Lung (tissue), 12 donors: Measurements from ENCODE around the gene ACTA2. TPM values are rescaled to one million over a fixed set of nuclear protein-coding genes. Genes with fewer than 3 reads are reported as not detected.
A peak's percentile ranks its signal among the peaks of the same experiment; 100 is the strongest.

Source experiments
- ATAC-seq: fragments of 200-7000 bp; cut with Tn5 transposase; one replicate; pipeline ENCODE4 v1.9.1; 2020; ENCODE audit warnings: moderate number of reproducible peaks; ENCODE audit not compliant: insufficient read depth, low FRiP score
- DNase-seq, 3 donors: peaks; one replicate each; pipeline ENCODE4 v3.0.0-alpha.2; 2013 to 2017
- H3K27ac ChIP-seq, 2 donors: one replicate each; pipeline ENCODE4 v1.5.1; 2013; ENCODE audit warnings: mild to moderate bottlenecking in 2 of 2, moderate library complexity in 2 of 2, control low read depth in 1 of 2, inconsistent platforms in 1 of 2, low read depth in 1 of 2, low read length in 1 of 2
- H3K27me3 ChIP-seq, 3 donors: one replicate each; pipeline ENCODE4 v1.5.1; 2013; ENCODE audit warnings: low read length in 2 of 3; ENCODE audit not compliant: control insufficient read depth in 3 of 3, insufficient read depth in 3 of 3
- H3K36me3 ChIP-seq, 4 donors: one replicate each; pipeline ENCODE4 v1.5.1; 2013; ENCODE audit warnings: low read length in 4 of 4, mild to moderate bottlenecking in 1 of 4, moderate library complexity in 1 of 4; ENCODE audit not compliant: control insufficient read depth in 4 of 4, insufficient read depth in 4 of 4
- H3K4me1 ChIP-seq, 5 donors: one replicate each; pipeline ENCODE4 v1.5.1; 2013; ENCODE audit warnings: low read length in 5 of 5, mild to moderate bottlenecking in 2 of 5, moderate library complexity in 1 of 5; ENCODE audit not compliant: control insufficient read depth in 5 of 5, insufficient read depth in 5 of 5
- H3K4me3 ChIP-seq: one replicate; pipeline ENCODE4 v1.5.1; 2013; ENCODE audit warnings: mild to moderate bottlenecking, control low read depth, moderate library complexity
- H3K9ac ChIP-seq, 2 donors: one replicate each; pipeline ENCODE4 v1.5.1; 2013; ENCODE audit warnings: low read length in 2 of 2, control low read depth in 1 of 2; ENCODE audit not compliant: insufficient read depth in 1 of 2
- H3K9me3 ChIP-seq, 4 donors: one replicate each; pipeline ENCODE4 v1.5.1; 2013; ENCODE audit warnings: low read length in 3 of 4, mild to moderate bottlenecking in 1 of 4, moderate library complexity in 1 of 4; ENCODE audit not compliant: control insufficient read depth in 4 of 4, insufficient read depth in 3 of 4
- CTCF ChIP-seq: IDR thresholded peaks from 2 replicates; pipeline ENCODE4 v1.5.1; 2012; ENCODE audit warnings: mild to moderate bottlenecking; ENCODE audit errors: control extremely low read depth, extremely low read depth
- WGBS, 2 donors: extraction: QIAGEN DNeasy Blood & Tissue Kit; methylation state at CpG; one replicate each; pipeline ENCODE4 v1.1.7; 2013; 5-methylcytosine and 5-hydroxymethylcytosine counted together
- polyA plus RNA-seq, 2 donors: library from polyadenylated mRNA; stranded (reverse); fragments of 200-250 nt; gene quantifications; one replicate each; pipeline ENCODE4 v1.2.1, GENCODE V29; 2013
- total RNA-seq, 2 donors: library from RNA; depleted of rRNA in 1 of 2; stranded (reverse); fragments of >200 nt in 1 of 2; gene quantifications; one replicate each; pipeline ENCODE4 v1.2.1, GENCODE V29; 2014 to 2021
- donor health status: control.
- donor health status: control.
- donor health status: Bipolar disorder and iron deficiency.
- donor health status: healthy.
- donor health status: DM: yes; HTN: yes; CAD: no.

Gene ACTA2
- total and polyA plus RNA-seq, 4 donors = 186 to 485 (median 249) TPM

- WGBS, 2 donors = 87 to 95% methylated on average over 3 of the region's 3 CpGs
- peaks cover 0 to 8% (median 0%) of the 10 kb centered on the region in 5 donors for H3K4me1 ChIP-seq
- H3K27me3 ChIP-seq = no peaks in the 10 kb centered on the region
- no peaks in the 10 kb centered on the region for H3K9me3 ChIP-seq
- DNase-seq (no peak), ATAC-seq (no peak)
- H3K27ac ChIP-seq = no peak overlapping the region
- H3K36me3 ChIP-seq = peaks cover 0 to 36% (median 19%) of the 10 kb centered on the region in 4 donors
- no peak for TF ChIP-seq CTCF
- no peak overlapping the region for H3K4me3 ChIP-seq
- no peak overlapping the region for H3K9ac ChIP-seq
Observed at GRCh38 chr10:88936656-88937055, 15.9 kb downstream of the ACTA2 start.

- Histone ChIP-seq H3K27ac (peak overlapping the region in 1 of 2 donors; percentile 51), H3K4me1 (peaks cover 0 to 8% (median 0%) of the 10 kb centered on the region in 5 donors), H3K4me3 (no peak overlapping the region), H3K9ac (peak overlapping the region in 1 of 2 donors; percentile 14), H3K27me3 (no peaks in the 10 kb centered on the region), H3K9me3 (no peaks in the 10 kb centered on the region), H3K36me3 (peaks cover 0 to 30% (median 15%) of the 10 kb centered on the region in 4 donors)
- DNase-seq = peak; percentile 78 to 92 (median 89)
- peak; percentile 83 for ATAC-seq
- TF ChIP-seq CTCF = peak; percentile 92
- WGBS, 2 donors = 36 to 44% methylated on average over 17 of the region's 17 CpGs
Observed at GRCh38 chr10:88934900-88935672, 17.5 kb downstream of the ACTA2 start.

GRCh38 chr10:88933564-88933963 lies 19.0 kb downstream of the ACTA2 start:
- no peaks in the 10 kb centered on the region for H3K27me3 ChIP-seq
- TF ChIP-seq CTCF = no peak
- peaks cover 0 to 8% (median 0%) of the 10 kb centered on the region in 5 donors for H3K4me1 ChIP-seq
- WGBS, 2 donors = 86 to 94% methylated on average over 2 of the region's 2 CpGs
- ATAC-seq (no peak), DNase-seq (no peak)
- H3K36me3 ChIP-seq = peaks cover 0 to 22% (median 12%) of the 10 kb centered on the region in 4 donors
- no peak overlapping the region for H3K9ac ChIP-seq
- no peak overlapping the region for H3K4me3 ChIP-seq
- no peaks in the 10 kb centered on the region for H3K9me3 ChIP-seq
- H3K27ac ChIP-seq = no peak overlapping the region
